Transverse colon (tissue), 4 donors: ENCODE measurements around the gene CLN6. TPM values are rescaled to one million over a fixed set of nuclear protein-coding genes. Genes with fewer than 3 reads are reported as not detected.

Experiments used
- DNase-seq: peaks from one replicate; pipeline ENCODE4 v3.0.0-alpha.2; 2019
- H3K27ac ChIP-seq, 4 donors: fragments of 200-600 bp; sonication (generic); 2 replicates each; pipeline ENCODE4 v1.5.1; 2016 to 2018; ENCODE audit warnings: inconsistent platforms in 4 of 4
- H3K27me3 ChIP-seq: fragments of 200-600 bp; sonication (generic); 2 replicates; pipeline ENCODE4 v1.5.1; 2017; ENCODE audit warnings: inconsistent platforms
- H3K36me3 ChIP-seq, 4 donors: fragments of 200-600 bp; sonication (generic); 2 replicates each; pipeline ENCODE4 v1.5.1; 2017 to 2019; ENCODE audit warnings: inconsistent platforms in 4 of 4
- H3K4me1 ChIP-seq, 4 donors: fragments of 200-600 bp; sonication (generic); 2 replicates each; pipeline ENCODE4 v1.5.1; 2017 to 2020; ENCODE audit warnings: inconsistent platforms in 4 of 4
- H3K4me3 ChIP-seq, 4 donors: fragments of 200-600 bp; sonication (generic); 1 replicate in 1 of 4; 2 replicates in 3 of 4; pipeline versions ENCODE4 v1.5.1 to v1.6.1; 2017 to 2019; ENCODE audit warnings: inconsistent platforms in 4 of 4
- H3K9me3 ChIP-seq, 2 donors: fragments of 200-600 bp; sonication (generic); 2 replicates each; pipeline ENCODE4 v1.5.1; 2017 to 2019; ENCODE audit warnings: inconsistent platforms in 2 of 2
- EP300 ChIP-seq: sonication (generic); formaldehyde crosslinking; IDR thresholded peaks from one replicate; pipeline ENCODE4 v1.6.1; 2017; ENCODE audit warnings: antibody characterized with exemption, low read depth
- POLR2A ChIP-seq: fragments of 450-650 bp; IDR thresholded peaks from one replicate; pipeline ENCODE4 v1.6.1; 2016; ENCODE audit warnings: antibody characterized with exemption, mild to moderate bottlenecking, moderate library complexity
- POLR2AphosphoS5 ChIP-seq, 3 donors: sonication (generic); formaldehyde crosslinking; IDR thresholded peaks; one replicate each; pipeline ENCODE4 v1.6.1; 2016; ENCODE audit warnings: antibody characterized with exemption in 3 of 3
- WGBS, 2 donors: methylation state at CpG; one replicate each; pipeline ENCODE4 v1.1.5; 2018; ENCODE audit warnings: low coverage in 1 of 2; 5-methylcytosine and 5-hydroxymethylcytosine counted together
- in situ Hi-C, 4 donors: fragments of 200-750 bp; cut with MboI; loops; one replicate each; pipeline versions ENCODE4 v1.15.0 to v1.15.1; 2017; ENCODE audit warnings: low sequenced_read_pairs in 3 of 4, low pct_ligation_motif_present in 1 of 4, low pct_unique_long_range_greater_than_20kb in 1 of 4
- intact Hi-C: fragments of 100-400 bp; cut with DNase I; formaldehyde crosslinking; loops from one replicate; pipeline ENCODE4 v1.15.1; 2023; ENCODE audit warnings: low total_unique reads
- total RNA-seq, 4 donors: library from RNA; depleted of rRNA; stranded (reverse); fragments of >200 nt; gene quantifications; one replicate each; pipeline ENCODE4 v1.1.0, GENCODE V29; 2016
- TF ChIP-seq, protein P1 (sequence below), 5 experiments: fragments of 200-600 bp in 3 of 5; fragments of 450-650 bp in 2 of 5; sonication (generic) in 3 of 5; IDR thresholded peaks; 1 replicate in 2 of 5; 2 replicates in 3 of 5; pipeline ENCODE4 v1.5.1; 2016 to 2017; ENCODE audit warnings: antibody characterized with exemption in 5 of 5, inconsistent platforms in 3 of 5, mild to moderate bottlenecking in 2 of 5, moderate library complexity in 1 of 5

Gene CLN6
- total RNA-seq, 4 donors from 2014 or later: 13.8 to 28.1 (median 18.2) TPM

DNA sequence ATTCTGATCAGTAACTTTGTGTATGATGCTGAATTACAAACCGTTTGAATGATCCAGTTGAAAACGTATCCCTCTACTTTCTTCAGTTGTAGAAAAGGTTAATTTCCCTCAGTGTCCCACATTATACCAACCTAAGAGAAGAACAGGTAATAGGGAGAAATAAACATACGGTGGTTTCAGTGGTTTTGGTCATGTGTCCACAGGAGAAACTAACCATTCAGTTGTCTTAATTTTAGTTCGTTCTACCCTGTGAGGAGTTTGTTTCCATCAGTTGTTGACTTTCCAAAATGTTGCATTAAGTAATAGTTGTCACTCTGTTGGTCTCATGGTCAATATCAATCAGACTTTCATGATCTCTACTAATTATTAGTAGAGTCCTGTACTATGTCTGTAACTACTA, 39.5 kb downstream of the CLN6 start:
- Histone ChIP-seq H3K9me3 (no peaks in the 10 kb centered on the region), H3K36me3 (peaks cover 0 to 17% (median 6%) of the 10 kb centered on the region in 4 donors), H3K4me3 (no peak overlapping the region), H3K4me1 (peaks cover 7 to 38% (median 30%) of the 10 kb centered on the region in 4 donors), H3K27ac (peak overlapping the region; percentile 0 to 83 (median 78)), H3K27me3 (no peaks in the 10 kb centered on the region)
- in situ Hi-C loops: no loop called here
- intact Hi-C loops: no loop called here
- DNase-seq: no peak
- TF ChIP-seq, protein P1, sequence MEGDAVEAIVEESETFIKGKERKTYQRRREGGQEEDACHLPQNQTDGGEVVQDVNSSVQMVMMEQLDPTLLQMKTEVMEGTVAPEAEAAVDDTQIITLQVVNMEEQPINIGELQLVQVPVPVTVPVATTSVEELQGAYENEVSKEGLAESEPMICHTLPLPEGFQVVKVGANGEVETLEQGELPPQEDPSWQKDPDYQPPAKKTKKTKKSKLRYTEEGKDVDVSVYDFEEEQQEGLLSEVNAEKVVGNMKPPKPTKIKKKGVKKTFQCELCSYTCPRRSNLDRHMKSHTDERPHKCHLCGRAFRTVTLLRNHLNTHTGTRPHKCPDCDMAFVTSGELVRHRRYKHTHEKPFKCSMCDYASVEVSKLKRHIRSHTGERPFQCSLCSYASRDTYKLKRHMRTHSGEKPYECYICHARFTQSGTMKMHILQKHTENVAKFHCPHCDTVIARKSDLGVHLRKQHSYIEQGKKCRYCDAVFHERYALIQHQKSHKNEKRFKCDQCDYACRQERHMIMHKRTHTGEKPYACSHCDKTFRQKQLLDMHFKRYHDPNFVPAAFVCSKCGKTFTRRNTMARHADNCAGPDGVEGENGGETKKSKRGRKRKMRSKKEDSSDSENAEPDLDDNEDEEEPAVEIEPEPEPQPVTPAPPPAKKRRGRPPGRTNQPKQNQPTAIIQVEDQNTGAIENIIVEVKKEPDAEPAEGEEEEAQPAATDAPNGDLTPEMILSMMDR (IDR thresholded peaks at IDR 0.05): no peak
- no peak for TF ChIP-seq POLR2A
- TF ChIP-seq EP300: no peak
- TF ChIP-seq POLR2AphosphoS5 (IDR thresholded peaks at IDR 0.05): no peak
- WGBS, 2 donors: 80 to 82% methylated on average over 4 of the region's 4 CpGs

DNA sequence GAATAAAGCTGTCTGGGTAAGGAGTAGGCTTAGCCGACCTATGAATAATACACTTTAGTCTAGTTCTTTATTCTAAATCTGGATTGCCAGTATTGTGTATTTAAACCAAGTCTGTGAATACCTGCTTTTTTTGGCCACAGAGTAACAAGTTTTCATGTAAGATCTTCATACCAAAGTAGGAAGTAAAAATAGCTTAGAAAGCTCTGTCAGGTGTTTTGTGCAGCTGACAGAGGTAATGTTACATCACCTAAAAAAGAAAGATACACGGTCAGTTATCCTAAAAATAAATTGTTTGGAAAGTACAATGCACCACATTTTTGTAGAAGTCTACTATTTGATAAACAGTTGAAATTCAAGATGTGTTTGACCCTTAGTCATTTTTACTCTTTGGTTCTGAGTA, 40.9 kb downstream of the CLN6 start:
- TF ChIP-seq, protein P1 (IDR thresholded peaks at IDR 0.05): no peak
- TF ChIP-seq EP300 (no peak), POLR2A (no peak), POLR2AphosphoS5 (IDR thresholded peaks at IDR 0.05) (no peak)
- Histone ChIP-seq H3K27me3 (no peaks in the 10 kb centered on the region), H3K27ac (peak overlapping the region; percentile 73 to 86 (median 82)), H3K4me1 (peaks cover 7 to 38% (median 30%) of the 10 kb centered on the region in 4 donors), H3K4me3 (no peak overlapping the region), H3K9me3 (no peaks in the 10 kb centered on the region), H3K36me3 (peaks cover 0 to 22% (median 9%) of the 10 kb centered on the region in 4 donors)
- WGBS, 2 donors: 62 to 63% methylated on average over 2 of the region's 2 CpGs
- DNase-seq: no peak
- intact Hi-C loops: no loop called here
- in situ Hi-C loops: no loop called here

DNA sequence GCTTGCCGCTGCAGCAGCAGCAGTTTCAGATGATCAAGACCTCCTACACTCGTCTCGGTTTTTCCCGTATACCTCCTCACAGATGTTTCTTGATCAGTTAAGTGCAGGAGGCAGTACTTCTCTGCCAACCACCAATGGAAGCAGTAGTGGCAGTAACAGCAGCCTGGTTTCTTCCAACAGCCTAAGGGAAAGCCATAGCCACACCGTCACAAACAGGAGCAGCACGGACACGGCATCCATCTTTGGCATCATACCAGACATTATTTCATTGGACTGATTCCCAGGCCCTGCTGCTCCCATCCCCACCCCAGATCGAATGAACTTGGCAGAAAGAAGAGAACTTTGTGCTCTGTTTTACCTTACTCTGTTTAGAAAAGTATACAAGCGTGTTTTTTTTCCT, 42.0 kb downstream of the CLN6 start:
- H3K27me3 ChIP-seq: no peaks in the 10 kb centered on the region
- in situ Hi-C loops (no loop called here), intact Hi-C loops (no loop called here)
- TF ChIP-seq EP300 (no peak), POLR2A (peak; percentile 12), POLR2AphosphoS5 (IDR thresholded peaks at IDR 0.05) (peak; percentile 16 to 57 (median 52))
- TF ChIP-seq, protein P1 (IDR thresholded peaks at IDR 0.05): no peak
- peaks cover 7 to 38% (median 30%) of the 10 kb centered on the region in 4 donors for H3K4me1 ChIP-seq
- peaks cover 0 to 16% (median 6%) of the 10 kb centered on the region in 4 donors for H3K36me3 ChIP-seq
- DNase-seq: peak; percentile 72
- WGBS, 2 donors: 29 to 32% methylated on average over 5 to 9 of the region's 9 CpGs
- no peak overlapping the region for H3K4me3 ChIP-seq
- H3K9me3 ChIP-seq: no peaks in the 10 kb centered on the region
- H3K27ac ChIP-seq: peak overlapping the region; percentile 73 to 86 (median 82)

DNA sequence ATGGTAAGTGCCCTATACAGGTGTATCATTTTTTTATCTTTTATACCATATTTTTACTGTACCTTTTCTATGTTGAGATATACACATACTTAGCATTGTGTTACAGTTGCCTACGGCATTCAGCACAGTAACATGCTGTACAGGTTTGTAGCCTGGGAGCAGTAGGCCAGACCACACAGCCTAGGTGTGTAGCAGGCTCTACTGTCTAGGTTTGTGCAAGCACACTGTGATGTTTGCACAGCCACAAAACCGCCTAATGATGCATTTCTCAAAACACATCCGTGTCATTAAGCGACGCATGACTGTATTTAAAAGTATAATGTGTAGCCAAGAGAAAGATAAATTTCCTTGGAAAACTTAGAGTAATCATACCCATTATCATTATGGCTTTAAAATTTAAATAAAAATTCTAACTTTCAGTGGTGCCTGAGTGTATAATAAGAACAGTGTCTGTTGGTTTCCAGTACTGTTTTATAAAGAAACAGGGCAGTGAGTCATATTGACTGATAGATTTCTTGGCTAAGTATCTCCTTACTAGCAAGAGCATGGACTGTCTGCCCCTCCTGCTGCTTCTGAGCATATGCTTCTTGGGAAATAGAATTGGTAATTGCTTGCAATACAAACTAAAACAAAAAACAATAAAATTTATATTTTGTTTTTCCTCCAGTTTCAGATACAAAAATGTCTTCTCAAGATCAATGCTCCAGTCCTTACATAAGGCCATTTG, 42.7 kb downstream of the CLN6 start:
- in situ Hi-C loops: no loop called here
- intact Hi-C loops: no loop called here

More for the DNA sequence above, 42.7 kb downstream of the CLN6 start:
- no peak for DNase-seq
- 72 to 73% methylated on average over 4 to 5 of the region's 5 CpGs for WGBS, 2 donors
- TF ChIP-seq POLR2A: no peak
- TF ChIP-seq, protein P1 (IDR thresholded peaks at IDR 0.05): no peak
- TF ChIP-seq EP300: no peak
- Histone ChIP-seq H3K4me3 (no peak overlapping the region), H3K27me3 (no peaks in the 10 kb centered on the region), H3K9me3 (no peaks in the 10 kb centered on the region), H3K4me1 (peaks cover 7 to 38% (median 30%) of the 10 kb centered on the region in 4 donors), H3K36me3 (peaks cover 0 to 19% (median 5%) of the 10 kb centered on the region in 4 donors), H3K27ac (peak overlapping the region; percentile 73 to 86 (median 82))
